Smooth muscle cell (in vitro differentiated cells): ENCODE data around the gene GABPB1. TPM values are rescaled to one million over a fixed set of nuclear protein-coding genes. Genes with fewer than 3 reads are reported as not detected.

Source experiments
- DNase-seq: peaks from one replicate; lab custom pipeline; 2025; ENCODE audit not compliant: unreplicated experiment; lab: John Stamatoyannopoulos, UW
- H2AFZ ChIP-seq: fragments of 200-600 bp; sonication (generic); 2 replicates; pipeline ENCODE4 v1.6.0; 2016; ENCODE audit warnings: antibody characterized with exemption, low read depth, mild to moderate bottlenecking
- H3F3A ChIP-seq: fragments of 200-600 bp; sonication (generic); 2 replicates; pipeline ENCODE4 v1.6.0; 2017; ENCODE audit warnings: antibody characterized with exemption, low read depth
- H3K27ac ChIP-seq: fragments of 200-600 bp; sonication (generic); 2 replicates; pipeline ENCODE4 v1.5.1; 2016; ENCODE audit warnings: low read depth, mild to moderate bottlenecking
- H3K27me3 ChIP-seq: fragments of 200-600 bp; sonication (generic); 2 replicates; pipeline ENCODE4 v1.6.1; 2016; ENCODE audit warnings: low read depth, mild to moderate bottlenecking
- H3K36me3 ChIP-seq: fragments of 200-600 bp; sonication (generic); 2 replicates; pipeline ENCODE4 v1.5.1; 2016; ENCODE audit warnings: low read depth
- H3K4me1 ChIP-seq: fragments of 200-600 bp; sonication (generic); 2 replicates; pipeline ENCODE4 v1.5.1; 2016; ENCODE audit warnings: low read depth
- H3K4me2 ChIP-seq: fragments of 200-600 bp; sonication (generic); 2 replicates; pipeline ENCODE4 v1.6.0; 2016; ENCODE audit warnings: mild to moderate bottlenecking
- H3K4me3 ChIP-seq: fragments of 200-600 bp; sonication (generic); 2 replicates; pipeline ENCODE4 v1.5.1; 2016; ENCODE audit warnings: mild to moderate bottlenecking
- H3K79me2 ChIP-seq: fragments of 200-600 bp; sonication (generic); 2 replicates; pipeline ENCODE4 v1.6.0; 2016; ENCODE audit warnings: low read depth, mild to moderate bottlenecking
- H3K9ac ChIP-seq: fragments of 200-600 bp; sonication (generic); 2 replicates; pipeline ENCODE4 v1.6.0; 2016; ENCODE audit warnings: low read depth
- H3K9me3 ChIP-seq: fragments of 200-600 bp; sonication (generic); replicated peaks from 2 replicates; pipeline ENCODE4 v1.5.1; 2016; ENCODE audit warnings: low read depth
- H4K20me1 ChIP-seq: fragments of 200-600 bp; sonication (generic); 2 replicates; pipeline ENCODE4 v1.6.0; 2016; ENCODE audit warnings: low read depth
- CTCF ChIP-seq: fragments of 200-600 bp; sonication (generic); IDR thresholded peaks from 2 replicates; pipeline ENCODE4 v1.5.1; 2017; ENCODE audit warnings: borderline replicate concordance, mild to moderate bottlenecking, antibody characterized with exemption; ENCODE audit not compliant: insufficient read depth, poor library complexity, severe bottlenecking
- WGBS: methylation state at CpG from one replicate; pipeline ENCODE4 v1.1.7; 2016; ENCODE audit warnings: low lambda C conversion rate; 5-methylcytosine and 5-hydroxymethylcytosine counted together
- polyA plus RNA-seq: library from polyadenylated mRNA; unstranded; fragments of >200 nt; fragmentation: Nextera tagmentation; extraction: Ambion mirVana; gene quantifications from 2 replicates; pipeline ENCODE4 v1.2.1, GENCODE V29; 2016
- total RNA-seq: library from RNA; depleted of rRNA; stranded (reverse); fragments of >200 nt; gene quantifications from 2 replicates; pipeline ENCODE4 v1.2.3, GENCODE V29; 2014

GABPB1 gene
- total and polyA plus RNA-seq, 2 experiments from 2014 or later, result 24.1 to 49.3 TPM

DNA sequence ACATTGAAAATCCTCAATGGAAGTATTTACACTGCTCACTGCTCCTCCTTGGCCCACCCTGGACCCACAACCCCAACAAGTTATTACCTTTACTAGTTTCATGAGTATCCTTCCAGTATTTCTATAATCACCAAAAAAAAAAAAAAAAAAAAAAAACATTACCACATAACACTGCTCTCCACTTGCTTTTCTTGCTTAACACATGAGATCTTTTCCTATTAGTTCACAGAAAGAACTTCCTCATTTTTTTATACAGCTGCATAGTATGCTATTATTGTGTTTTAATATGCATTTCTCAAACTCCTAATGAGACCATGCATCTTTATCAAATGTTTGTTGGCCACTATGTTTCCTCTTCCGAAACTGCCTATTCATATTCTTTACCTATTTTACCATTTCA is 14.6 kb downstream of the GABPB1 start:
- no peak overlapping the region for H3K4me2 ChIP-seq
- no peaks in the 10 kb centered on the region for H3K4me1 ChIP-seq
- no peak overlapping the region for H3K27ac ChIP-seq
- no peaks in the 10 kb centered on the region for H3F3A ChIP-seq
- H3K9ac ChIP-seq, result no peak overlapping the region
- 100% methylated on average over 1 of the region's 1 CpG for WGBS
- no peaks in the 10 kb centered on the region for H3K9me3 ChIP-seq
- H4K20me1 ChIP-seq, result peaks cover 36% of the 10 kb centered on the region
- H3K4me3 ChIP-seq, result no peak overlapping the region
- DNase-seq, result no peak
- H3K27me3 ChIP-seq, result no peaks in the 10 kb centered on the region
- TF ChIP-seq CTCF, result no peak
- peaks cover 79% of the 10 kb centered on the region for H3K79me2 ChIP-seq
- no peak overlapping the region for H2AFZ ChIP-seq
- no peaks in the 10 kb centered on the region for H3K36me3 ChIP-seq

GRCh38 chr15:50339717-50340116 is 15.3 kb downstream of the GABPB1 start:
- Histone ChIP-seq H3F3A (no peaks in the 10 kb centered on the region), H3K4me2 (no peak overlapping the region), H3K9ac (no peak overlapping the region), H4K20me1 (peaks cover 36% of the 10 kb centered on the region), H3K27me3 (no peaks in the 10 kb centered on the region), H3K4me3 (no peak overlapping the region), H3K79me2 (peaks cover 74% of the 10 kb centered on the region), H2AFZ (no peak overlapping the region), H3K27ac (no peak overlapping the region), H3K36me3 (no peaks in the 10 kb centered on the region), H3K9me3 (no peaks in the 10 kb centered on the region), H3K4me1 (no peaks in the 10 kb centered on the region)
- no peak for TF ChIP-seq CTCF
- WGBS, result 96% methylated on average over 1 of the region's 1 CpG
- no peak for DNase-seq

GRCh38 chr15:50335251-50335650 is 19.7 kb downstream of the GABPB1 start:
- Histone ChIP-seq H3K79me2 (peaks cover 57% of the 10 kb centered on the region), H3K4me1 (no peaks in the 10 kb centered on the region), H3K27ac (no peak overlapping the region), H3K36me3 (no peaks in the 10 kb centered on the region), H3K9me3 (no peaks in the 10 kb centered on the region), H2AFZ (no peak overlapping the region), H3K4me2 (no peak overlapping the region), H3F3A (no peaks in the 10 kb centered on the region), H3K27me3 (no peaks in the 10 kb centered on the region), H3K4me3 (no peak overlapping the region), H3K9ac (no peak overlapping the region), H4K20me1 (peaks cover 35% of the 10 kb centered on the region)
- 98% methylated on average over 4 of the region's 4 CpGs for WGBS
- DNase-seq, result no peak
- no peak for TF ChIP-seq CTCF

DNA sequence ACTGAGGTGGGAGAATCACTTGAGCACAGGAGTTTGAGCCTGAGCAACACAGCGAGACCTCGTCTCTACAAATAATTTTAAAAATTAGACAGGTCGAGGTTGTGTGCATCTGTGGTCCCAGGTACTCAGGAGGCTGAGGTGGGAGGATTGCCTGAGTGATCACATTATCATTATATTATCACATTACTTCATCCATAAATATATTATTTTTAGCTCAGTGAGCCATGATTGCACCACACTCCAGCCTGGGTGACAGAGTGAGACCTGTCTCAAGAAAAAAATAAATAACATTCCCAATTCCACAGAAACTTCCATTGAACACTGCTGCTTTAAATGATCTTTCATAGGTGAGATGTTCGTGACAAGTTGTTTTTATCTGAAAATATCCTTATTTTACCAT is 21.8 kb downstream of the GABPB1 start:
- H3K27ac ChIP-seq, result no peak overlapping the region
- H3K9me3 ChIP-seq, result no peaks in the 10 kb centered on the region
- H3K4me1 ChIP-seq, result no peaks in the 10 kb centered on the region
- no peak overlapping the region for H3K4me2 ChIP-seq
- H3K4me3 ChIP-seq, result no peak overlapping the region
- WGBS, result 98% methylated on average over 4 of the region's 4 CpGs
- no peak for DNase-seq
- no peaks in the 10 kb centered on the region for H3F3A ChIP-seq
- H4K20me1 ChIP-seq, result peaks cover 35% of the 10 kb centered on the region
- H2AFZ ChIP-seq, result no peak overlapping the region
- no peak for TF ChIP-seq CTCF
- peaks cover 48% of the 10 kb centered on the region for H3K79me2 ChIP-seq
- H3K27me3 ChIP-seq, result no peaks in the 10 kb centered on the region
- H3K36me3 ChIP-seq, result no peaks in the 10 kb centered on the region
- H3K9ac ChIP-seq, result no peak overlapping the region
